ENCODE measurements around the gene GLI1. TPM values are rescaled to one million over a fixed set of nuclear protein-coding genes. Genes with fewer than 3 reads are reported as not detected.

GLI1 gene
- total and polyA plus RNA-seq, 2 of the 13 experiments (the other 11 are each of a cell fraction or from before 2014, with no cell fraction given) = 0.09 to 0.20 TPM

GRCh38 chr12:57460841-57461275 is 1.3 kb downstream of the GLI1 start:
- FAIRE-seq (no peak), DNase-seq (ENCODE audit: low spot score) (no peak), ATAC-seq (no peak)
- WGBS (ENCODE audit: low lambda C conversion rate) = 5% methylated on average over 7 of the region's 19 CpGs
- H3K4me3 ChIP-seq (replicated peaks in 1 of 3; ENCODE audit: insufficient read depth in 1 of 3, low read depth in 2 of 3, low read length in 3 of 3) = peak overlapping the region; percentile 53 to 94 (median 68)
- H3K36me3 ChIP-seq (replicated peaks in 1 of 2; ENCODE audit: control insufficient read depth in 1 of 2, insufficient read depth in 2 of 2, low read length in 2 of 2) = no peaks in the 10 kb centered on the region
- H3K9me3 ChIP-seq (ENCODE audit: low read length) = no peaks in the 10 kb centered on the region
- POLR2A ChIA-PET = interaction anchor here (0.6 to 1.0 kb wide), 2 partner anchors 21 to 60 kb away, joined by 3 to 5 read pairs; no protein-coding TSS in a partner anchor
- no peak overlapping the region for H2AFZ ChIP-seq (ENCODE audit: low read length)
- peak overlapping the region; percentile 99 for H3K4me2 ChIP-seq (ENCODE audit: low read depth, low read length)
- TF ChIP-seq, protein P1, sequence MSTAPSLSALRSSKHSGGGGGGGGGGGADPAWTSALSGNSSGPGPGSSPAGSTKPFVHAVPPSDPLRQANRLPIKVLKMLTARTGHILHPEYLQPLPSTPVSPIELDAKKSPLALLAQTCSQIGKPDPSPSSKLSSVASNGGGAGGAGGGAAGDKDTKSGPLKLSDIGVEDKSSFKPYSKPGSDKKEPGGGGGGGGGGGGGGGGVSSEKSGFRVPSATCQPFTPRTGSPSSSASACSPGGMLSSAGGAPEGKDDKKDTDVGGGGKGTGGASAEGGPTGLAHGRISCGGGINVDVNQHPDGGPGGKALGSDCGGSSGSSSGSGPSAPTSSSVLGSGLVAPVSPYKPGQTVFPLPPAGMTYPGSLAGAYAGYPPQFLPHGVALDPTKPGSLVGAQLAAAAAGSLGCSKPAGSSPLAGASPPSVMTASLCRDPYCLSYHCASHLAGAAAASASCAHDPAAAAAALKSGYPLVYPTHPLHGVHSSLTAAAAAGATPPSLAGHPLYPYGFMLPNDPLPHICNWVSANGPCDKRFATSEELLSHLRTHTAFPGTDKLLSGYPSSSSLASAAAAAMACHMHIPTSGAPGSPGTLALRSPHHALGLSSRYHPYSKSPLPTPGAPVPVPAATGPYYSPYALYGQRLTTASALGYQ (CRISPR knock-in tag; IDR thresholded peaks at IDR 0.05) = no peak
- TF ChIP-seq ZNF292 (CRISPR knock-in tag; IDR thresholded peaks at IDR 0.05; ENCODE audit: borderline replicate concordance, low read depth) (no peak), ZBTB7B (CRISPR knock-in tag; IDR thresholded peaks at IDR 0.05) (0 out of 2 replicates have a peak, but pooled peaks have one; percentile 39), EZH2 (conservative IDR thresholded peaks at IDR 0.05; ENCODE audit: low read depth, low read length) (0 out of 2 replicates have a peak, but pooled peaks have one; percentile 37), ZNF124 (CRISPR knock-in tag; IDR thresholded peaks at IDR 0.05) (no peak), MBD4 (IDR thresholded peaks at IDR 0.05; ENCODE audit: borderline replicate concordance, low read length) (no peak), BATF2 (CRISPR knock-in tag; IDR thresholded peaks at IDR 0.05) (no peak)
- CTCF ChIA-PET (ENCODE audit: low intra/inter-chr PET ratio, low total read pairs) = interaction anchor here (0.5 kb wide), 1 partner anchor 180 kb away, joined by 3 read pairs; no protein-coding TSS in a partner anchor
- peaks cover 62% of the 10 kb centered on the region for H3K4me1 ChIP-seq (ENCODE audit: insufficient read depth, low read length)
- peaks cover 10% of the 10 kb centered on the region for H3K79me2 ChIP-seq (ENCODE audit: insufficient read depth, low read length)
- H3K27ac ChIP-seq (ENCODE audit: extremely low read length, insufficient read depth, low read length) = no peak overlapping the region
- intact Hi-C loops (cut with micrococcal nuclease; ENCODE audit: unreplicated experiment) (no loop called here), in situ Hi-C loops (cut with HindIII; ENCODE audit: extremely low pct_ligation_motif_present, low pct_unique_long_range_greater_than_20kb) (no loop called here)
- no TSS peak for BruUV-seq (replicated peaks)
- peak overlapping the region; percentile 34; the same call in 1 of the 2 replicates for H3K9ac ChIP-seq (ENCODE audit: insufficient read depth, low read depth, low read length)
- no peaks in the 10 kb centered on the region for H4K20me1 ChIP-seq (ENCODE audit: insufficient read depth, low read length)
- peaks cover 0 to 26% of the 10 kb centered on the region in 2 experiments; a peak in 2 of 5 replicates for H3K27me3 ChIP-seq (ENCODE audit: control insufficient read depth in 1 of 2, insufficient read depth in 2 of 2, low read length in 2 of 2)

Measured in HepG2 (cell line).